ENCODE measurements around the gene HDAC4.

The HDAC4 gene

DNA sequence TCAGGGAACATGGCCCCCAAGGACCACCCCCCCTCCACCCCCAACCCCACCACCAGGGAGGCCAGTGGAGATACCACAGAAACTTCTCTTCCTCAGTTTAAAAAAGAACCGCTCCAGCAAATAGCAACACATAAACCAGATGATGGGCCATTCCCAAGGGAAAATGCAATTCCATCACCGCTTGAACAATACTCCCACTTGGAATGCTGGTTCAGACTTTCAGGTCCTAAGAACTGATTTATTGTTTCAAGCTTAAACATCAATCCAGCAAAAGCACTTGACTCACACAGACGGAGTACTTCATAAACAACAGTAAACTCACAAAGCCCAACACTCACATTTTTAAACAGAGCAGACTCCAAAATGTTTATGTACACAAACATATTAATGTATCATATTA, 6.9 kb downstream of the HDAC4 start:
- H3K4me1 Mint-ChIP-seq: peaks cover 62% of the 10 kb centered on the region

DNA sequence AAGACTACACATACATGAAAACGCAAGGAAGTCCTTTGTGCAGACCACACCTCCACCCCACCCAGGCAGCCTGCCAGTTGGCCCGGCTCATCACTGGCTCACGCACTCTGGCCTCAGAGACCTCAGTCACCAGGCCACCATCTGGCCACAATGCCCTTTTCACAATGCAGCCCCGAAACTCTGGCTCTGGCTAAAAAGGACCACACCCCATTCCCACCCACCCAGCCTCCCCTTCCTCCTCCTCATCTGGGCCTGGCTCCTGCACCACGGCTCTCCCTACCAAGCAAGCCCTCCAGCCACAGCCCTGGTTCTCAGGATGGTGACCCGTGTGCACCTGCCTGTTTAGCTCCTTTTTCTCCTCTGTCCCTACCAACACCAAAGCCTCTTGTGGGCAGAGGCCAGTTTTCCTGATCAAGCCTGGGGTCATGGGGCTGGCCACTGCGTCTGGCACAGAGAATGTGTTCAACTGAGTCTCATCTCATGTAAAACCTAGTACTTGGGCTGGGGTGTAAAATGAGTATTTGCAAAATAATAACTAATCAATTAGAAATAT, 7.4 kb downstream of the HDAC4 start:
- Mint-ChIP-seq H3K27me3 (no peaks in the 10 kb centered on the region), H3K4me3 (no peak overlapping the region), H3K9me3 (no peaks in the 10 kb centered on the region), H3K27ac (peak overlapping the region in 1 of 2 donors; percentile 74), H3K4me1 (peaks cover 57% of the 10 kb centered on the region)
- no peak for DNase-seq
- no peak for ATAC-seq

More for the DNA sequence above, 6.9 kb downstream of the HDAC4 start:
- H3K27me3 Mint-ChIP-seq: no peaks in the 10 kb centered on the region
- ATAC-seq (no peak), DNase-seq (no peak)
- H3K4me3 Mint-ChIP-seq: no peak overlapping the region
- no peaks in the 10 kb centered on the region for H3K9me3 Mint-ChIP-seq
- no peak overlapping the region for H3K27ac Mint-ChIP-seq

DNA sequence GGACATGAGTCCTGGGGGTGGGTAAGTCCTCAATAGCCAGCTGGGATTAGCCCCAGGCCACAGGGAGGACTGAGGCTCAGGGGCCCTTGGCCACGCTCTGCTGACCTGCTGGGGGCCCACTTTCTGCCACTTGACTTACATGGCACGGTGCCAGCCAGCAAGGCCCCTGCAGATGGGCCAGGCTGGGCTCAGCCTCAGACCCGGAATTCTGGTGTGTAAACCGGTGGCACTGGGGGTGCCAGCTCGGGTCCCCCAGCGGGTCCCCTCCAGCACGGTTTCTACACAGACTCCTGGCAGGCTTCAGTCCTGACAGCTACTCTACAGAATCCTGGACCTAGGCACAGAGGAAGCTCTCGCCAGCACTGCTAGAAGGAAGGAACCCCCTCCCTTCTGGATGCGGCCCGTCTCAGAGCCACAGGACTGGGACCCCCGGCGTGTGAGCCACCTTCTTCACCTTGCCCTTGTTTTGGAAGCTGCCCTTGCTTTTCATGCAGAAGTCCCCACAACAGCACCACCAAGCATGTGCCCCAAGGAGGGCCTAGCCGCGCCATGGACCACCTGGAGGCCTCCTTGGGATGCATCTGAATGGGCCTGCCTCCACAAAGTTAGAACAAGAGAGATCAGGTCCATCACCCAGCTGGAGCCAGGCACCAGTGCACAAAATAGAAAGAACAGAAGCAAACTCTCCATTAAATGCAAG, 8.0 kb downstream of the HDAC4 start:
- Mint-ChIP-seq H3K27me3 (no peaks in the 10 kb centered on the region), H3K4me3 (no peak overlapping the region), H3K9me3 (no peaks in the 10 kb centered on the region), H3K27ac (no peak overlapping the region), H3K4me1 (peaks cover 51% of the 10 kb centered on the region)
- DNase-seq: no peak
- no peak for ATAC-seq

DNA sequence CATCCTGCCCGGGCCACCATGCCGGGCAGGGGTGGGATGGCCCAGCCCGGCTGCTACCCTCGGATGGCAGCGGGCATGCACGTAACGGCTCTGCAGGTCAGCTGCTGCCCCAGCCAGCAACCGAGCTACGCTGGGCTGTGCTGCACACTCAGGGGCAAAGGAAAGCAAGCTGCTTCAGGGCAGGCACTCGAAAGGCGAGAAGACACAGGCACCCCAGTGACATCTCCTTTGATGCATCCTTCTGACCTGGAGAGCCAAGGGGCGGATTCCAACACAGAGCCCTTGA, 8.8 kb downstream of the HDAC4 start:
- no peak overlapping the region for H3K27ac Mint-ChIP-seq
- no peak overlapping the region for H3K4me3 Mint-ChIP-seq
- no peak for ATAC-seq
- H3K9me3 Mint-ChIP-seq: no peaks in the 10 kb centered on the region
- peaks cover 44% of the 10 kb centered on the region for H3K4me1 Mint-ChIP-seq
- no peak for DNase-seq
- no peaks in the 10 kb centered on the region for H3K27me3 Mint-ChIP-seq

DNA sequence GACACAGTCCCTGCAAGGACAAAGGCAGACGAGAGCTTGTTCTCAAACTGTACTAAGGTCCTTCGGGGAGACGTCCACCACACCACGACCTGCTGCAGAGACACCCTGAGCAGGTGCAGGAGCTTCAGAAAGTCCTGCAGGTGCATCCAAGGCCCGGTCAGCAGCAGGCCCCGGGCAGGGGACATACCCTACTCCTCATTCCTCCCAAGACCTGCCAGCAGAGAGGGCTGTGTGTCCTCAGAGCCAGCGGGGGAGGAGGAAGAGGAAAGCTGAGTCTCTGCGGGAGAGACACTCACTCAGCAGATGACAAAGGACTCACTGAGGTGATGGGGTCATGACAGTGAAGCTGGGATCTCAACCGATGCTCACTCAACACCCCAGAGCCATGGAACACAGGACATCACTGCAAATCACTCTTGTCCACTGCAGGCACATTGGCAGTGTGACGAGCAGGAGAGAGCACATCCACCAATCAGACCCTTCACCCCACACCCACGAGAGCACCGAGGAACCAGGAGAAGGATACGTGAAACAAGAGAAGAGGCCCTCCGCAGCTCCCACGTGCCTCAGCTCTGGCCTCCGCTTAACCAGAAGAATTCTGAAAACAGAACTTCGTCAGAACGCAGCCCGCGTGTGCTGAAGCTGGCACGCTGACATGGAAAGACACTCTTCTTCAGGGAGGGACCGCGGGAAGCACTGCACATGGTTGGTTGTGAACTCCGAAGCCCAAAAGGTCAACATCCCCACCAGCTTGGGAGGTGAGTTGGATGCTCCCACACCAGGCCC, 9.3 kb downstream of the HDAC4 start:
- no peak overlapping the region for H3K27ac Mint-ChIP-seq
- no peak for DNase-seq

GRCh38 chr2:239390546-239391285, 10.1 kb downstream of the HDAC4 start:
- Mint-ChIP-seq H3K4me3 (no peak overlapping the region), H3K4me1 (peaks cover 46% of the 10 kb centered on the region), H3K27me3 (no peaks in the 10 kb centered on the region), H3K27ac (no peak overlapping the region), H3K9me3 (no peaks in the 10 kb centered on the region)
- DNase-seq (no peak), ATAC-seq (no peak)

More for the DNA sequence above, 9.3 kb downstream of the HDAC4 start:
- Mint-ChIP-seq H3K4me1 (peaks cover 43% of the 10 kb centered on the region), H3K27me3 (no peaks in the 10 kb centered on the region), H3K9me3 (no peaks in the 10 kb centered on the region), H3K4me3 (no peak overlapping the region)
- no peak for ATAC-seq

- Mint-ChIP-seq H3K4me3 (no peak overlapping the region), H3K27ac (no peak overlapping the region), H3K4me1 (peaks cover 42% of the 10 kb centered on the region), H3K9me3 (no peaks in the 10 kb centered on the region), H3K27me3 (no peaks in the 10 kb centered on the region)
- ATAC-seq (no peak), DNase-seq (no peak)
Observed at GRCh38 chr2:239389414-239390329, 11.1 kb downstream of the HDAC4 start.

DNA sequence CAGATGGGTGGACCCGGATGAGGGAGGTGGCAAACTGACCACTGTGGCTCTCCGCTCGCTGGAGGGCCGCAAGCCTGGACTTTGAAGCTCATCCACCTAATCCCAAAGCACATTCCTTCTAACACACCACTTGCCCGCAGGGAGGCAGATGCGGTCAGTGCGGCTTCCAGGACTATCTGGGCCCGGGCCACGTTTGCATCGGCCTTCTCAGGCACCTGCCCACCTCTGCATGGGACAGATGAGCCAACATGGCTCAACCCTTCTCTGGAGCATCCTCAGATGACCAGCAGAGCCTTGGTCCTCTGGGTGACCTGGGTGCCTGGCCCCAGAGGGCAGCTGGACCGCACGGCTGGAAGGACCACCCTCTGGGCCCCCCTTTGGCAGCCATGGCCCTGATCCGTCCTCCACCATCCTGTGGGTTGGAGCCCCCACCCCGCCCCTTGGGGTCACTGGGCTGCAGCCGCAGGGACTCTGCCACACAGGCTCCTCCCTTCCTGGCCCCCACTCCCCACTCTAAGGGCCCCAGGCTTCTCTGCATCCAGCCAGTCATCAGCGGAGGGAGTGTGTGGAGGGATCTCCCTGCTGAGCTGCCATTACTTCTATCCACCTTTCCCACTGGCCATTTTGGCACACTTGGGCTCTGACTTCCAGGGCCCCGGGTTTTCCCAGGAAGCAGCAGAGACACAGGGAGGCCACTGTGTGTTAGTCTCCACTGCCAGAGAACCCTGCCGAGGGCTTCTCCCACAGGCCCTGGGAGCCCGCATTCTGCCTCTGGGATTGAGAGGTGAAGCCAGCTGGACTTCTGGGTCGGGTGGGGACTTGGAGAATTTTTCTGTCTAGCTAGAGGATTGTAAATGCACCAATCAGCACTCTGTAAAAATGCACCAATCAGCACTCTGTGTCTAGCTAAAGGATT, 12.3 kb downstream of the HDAC4 start:
- no peaks in the 10 kb centered on the region for H3K27me3 Mint-ChIP-seq
- DNase-seq (no peak), ATAC-seq (no peak)
- H3K4me3 Mint-ChIP-seq: no peak overlapping the region
- H3K27ac Mint-ChIP-seq: no peak overlapping the region
- H3K9me3 Mint-ChIP-seq: no peaks in the 10 kb centered on the region
- H3K4me1 Mint-ChIP-seq: peaks cover 32% of the 10 kb centered on the region

DNA sequence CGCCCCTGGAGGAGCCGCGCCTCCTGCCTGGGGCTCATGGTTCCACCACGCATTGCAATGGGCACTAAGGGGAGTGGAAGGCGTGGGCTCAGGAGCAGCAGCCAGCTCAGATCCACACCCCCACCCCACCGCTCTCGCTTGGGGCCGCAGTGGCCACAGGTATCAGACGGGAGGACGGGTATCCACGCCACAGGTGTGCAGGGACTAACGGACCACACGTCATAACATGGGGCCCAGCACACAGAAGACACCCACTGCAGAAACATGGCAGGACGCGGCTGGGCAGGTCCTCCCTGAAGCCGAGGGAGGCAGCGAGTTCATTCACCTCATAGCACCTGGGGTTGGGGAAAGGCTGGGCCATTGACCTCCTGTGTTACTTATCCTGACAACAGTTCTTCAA, 13.0 kb downstream of the HDAC4 start:
- H3K27ac Mint-ChIP-seq: no peak overlapping the region
- no peak overlapping the region for H3K4me3 Mint-ChIP-seq
- ATAC-seq (no peak), DNase-seq (no peak)
- peaks cover 31% of the 10 kb centered on the region for H3K4me1 Mint-ChIP-seq
- H3K9me3 Mint-ChIP-seq: no peaks in the 10 kb centered on the region
- H3K27me3 Mint-ChIP-seq: no peaks in the 10 kb centered on the region

- Mint-ChIP-seq H3K4me1 (peaks cover 38% of the 10 kb centered on the region), H3K27ac (no peak overlapping the region), H3K27me3 (no peaks in the 10 kb centered on the region), H3K4me3 (no peak overlapping the region), H3K9me3 (no peaks in the 10 kb centered on the region)
- DNase-seq: no peak
- ATAC-seq: no peak
Observed at GRCh38 chr2:239386872-239387445, 13.9 kb downstream of the HDAC4 start.

- H3K27me3 Mint-ChIP-seq: no peaks in the 10 kb centered on the region
- no peaks in the 10 kb centered on the region for H3K9me3 Mint-ChIP-seq
- no peak overlapping the region for H3K27ac Mint-ChIP-seq
- H3K4me3 Mint-ChIP-seq: no peak overlapping the region
- no peak for DNase-seq
- peaks cover 39% of the 10 kb centered on the region for H3K4me1 Mint-ChIP-seq
- ATAC-seq: no peak
Observed at GRCh38 chr2:239386001-239386670, 14.7 kb downstream of the HDAC4 start.

DNA sequence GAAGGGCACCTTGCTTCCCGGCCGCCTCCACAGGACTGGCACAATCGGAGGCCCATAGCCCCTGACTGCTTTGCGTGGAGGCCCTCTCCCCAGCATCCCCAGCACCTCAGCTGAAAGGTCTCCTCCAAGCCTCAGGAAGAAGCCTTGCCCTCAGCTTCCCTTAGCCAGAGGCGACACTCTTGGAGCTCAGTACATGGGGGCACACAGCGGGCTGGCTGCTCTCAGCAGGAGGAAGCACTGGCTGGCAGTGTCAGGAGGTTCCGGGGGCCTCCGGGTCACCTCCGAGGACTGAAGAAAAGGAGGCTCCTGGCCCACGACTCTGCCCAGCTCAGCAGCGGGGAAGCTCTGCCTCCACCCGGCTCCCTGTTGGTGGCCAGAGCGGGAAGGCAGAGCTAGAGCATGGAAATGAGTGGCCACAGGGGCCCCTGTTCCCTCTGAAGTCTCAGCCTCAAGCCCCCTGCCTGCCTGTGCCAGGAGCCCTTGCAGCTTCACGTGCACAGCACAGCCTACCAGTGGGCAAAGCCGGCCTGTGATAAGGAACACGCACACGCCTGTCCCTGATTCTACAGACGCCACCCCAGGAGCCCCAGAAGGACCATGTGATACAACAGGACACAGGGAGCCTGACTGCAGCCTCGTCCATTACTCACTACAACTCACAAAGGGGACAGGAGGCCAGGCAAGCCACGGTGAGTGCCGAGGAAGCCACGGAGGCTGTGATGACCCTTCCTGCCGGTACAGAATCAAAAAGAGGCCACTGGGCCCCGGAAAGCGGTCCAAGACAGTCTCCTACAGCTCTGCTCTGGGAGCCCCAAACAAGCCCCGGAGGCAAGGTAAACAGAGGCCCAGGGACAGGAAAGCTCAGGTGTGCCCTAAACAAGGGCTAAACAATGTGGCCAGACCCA, 15.5 kb downstream of the HDAC4 start:
- Mint-ChIP-seq H3K27me3 (no peaks in the 10 kb centered on the region), H3K27ac (no peak overlapping the region), H3K9me3 (no peaks in the 10 kb centered on the region), H3K4me3 (no peak overlapping the region), H3K4me1 (peaks cover 47% of the 10 kb centered on the region)
- no peak for ATAC-seq
- DNase-seq: no peak

GRCh38 chr2:239383759-239384156, 17.1 kb downstream of the HDAC4 start:
- Mint-ChIP-seq H3K4me1 (peaks cover 54% of the 10 kb centered on the region), H3K27ac (peak overlapping the region in 1 of 2 donors; percentile 14)

More at GRCh38 chr2:239383759-239384156, 17.1 kb downstream of the HDAC4 start:
- no peak for ATAC-seq
- no peak for DNase-seq
- Mint-ChIP-seq H3K4me3 (no peak overlapping the region), H3K27me3 (no peaks in the 10 kb centered on the region), H3K9me3 (no peaks in the 10 kb centered on the region)

Measured in stimulated activated naive CD8-positive, alpha-beta T cell treated with anti-CD3 and anti-CD28 coated beads, Interleukin-15, amount 100 ng/mL, for 72 hours (primary cell).